H9 (cell line): ENCODE results near the gene LMX1B. TPM values are rescaled to one million over a fixed set of nuclear protein-coding genes. Genes with fewer than 3 reads are reported as not detected.
A peak's percentile ranks its signal among the peaks of the same experiment; 100 is the strongest.

Experiments used
- DNase-seq: peaks from one replicate; pipeline ENCODE4 v3.0.0-alpha.2; 2017
- H2AFZ ChIP-seq: one replicate; pipeline ENCODE4 v1.6.1; 2013; ENCODE audit warnings: mild to moderate bottlenecking, low read length, control low read depth, moderate library complexity
- H2AK5ac ChIP-seq: 2 replicates; pipeline ENCODE4 v1.6.1; 2013; ENCODE audit warnings: low read length, control low read depth, mixed read lengths; ENCODE audit not compliant: insufficient read length
- H2BK120ac ChIP-seq: one replicate; pipeline ENCODE4 v1.6.1; 2013; ENCODE audit warnings: low read depth, mild to moderate bottlenecking, low read length, control low read depth, inconsistent platforms; ENCODE audit not compliant: poor library complexity, severe bottlenecking
- H2BK12ac ChIP-seq: 2 replicates; pipeline ENCODE4 v1.6.1; 2013; ENCODE audit warnings: low read length, control low read depth, mixed read lengths, low read depth; ENCODE audit not compliant: insufficient read length
- H2BK15ac ChIP-seq: 2 replicates; pipeline ENCODE4 v1.6.1; 2013; ENCODE audit warnings: low read depth, low read length, control low read depth
- H2BK20ac ChIP-seq: one replicate; pipeline ENCODE4 v1.6.1; 2013; ENCODE audit warnings: low read depth, mild to moderate bottlenecking, low read length, control low read depth, inconsistent platforms; ENCODE audit not compliant: poor library complexity, severe bottlenecking
- H2BK5ac ChIP-seq: 2 replicates; pipeline ENCODE4 v1.6.1; 2013; ENCODE audit warnings: low read length, control low read depth, mixed read lengths; ENCODE audit not compliant: insufficient read length
- H3K14ac ChIP-seq: 2 replicates; pipeline ENCODE4 v1.6.1; 2013; ENCODE audit warnings: low read length, control low read depth; ENCODE audit not compliant: insufficient read depth
- H3K18ac ChIP-seq: 2 replicates; pipeline ENCODE4 v1.6.1; 2013; ENCODE audit warnings: low read depth, mild to moderate bottlenecking, mixed read lengths, low read length, control low read depth; ENCODE audit not compliant: insufficient read length
- H3K23ac ChIP-seq: 2 replicates; pipeline ENCODE4 v1.6.1; 2013; ENCODE audit warnings: low read length, control low read depth, mixed read lengths, low read depth; ENCODE audit not compliant: insufficient read length
- H3K23me2 ChIP-seq: 2 replicates; pipeline ENCODE4 v1.6.1; 2013; ENCODE audit warnings: low read depth, mild to moderate bottlenecking, mixed read lengths, low read length, control low read depth; ENCODE audit not compliant: insufficient read length, poor library complexity, severe bottlenecking
- H3K27ac ChIP-seq: 2 replicates; pipeline ENCODE4 v1.5.1; 2013; ENCODE audit warnings: low read length, control low read depth, mixed read lengths, low read depth; ENCODE audit not compliant: insufficient read length
- H3K27me3 ChIP-seq: 2 replicates; pipeline ENCODE4 v1.6.1; 2013; ENCODE audit warnings: low read length, control low read depth, inconsistent platforms; ENCODE audit not compliant: insufficient read depth
- H3K4ac ChIP-seq: 2 replicates; pipeline ENCODE4 v1.6.1; 2013; ENCODE audit warnings: low read depth, mild to moderate bottlenecking, control low read depth, inconsistent platforms, low read length, moderate library complexity
- H3K4me1 ChIP-seq: 2 replicates; pipeline ENCODE4 v1.6.1; 2013; ENCODE audit warnings: low read length, control low read depth, inconsistent platforms; ENCODE audit not compliant: insufficient read depth
- H3K4me2 ChIP-seq: 2 replicates; pipeline ENCODE4 v1.6.1; 2013; ENCODE audit warnings: low read length, control low read depth, mixed read lengths; ENCODE audit not compliant: insufficient read length, insufficient read depth
- H3K56ac ChIP-seq: 2 replicates; pipeline ENCODE4 v1.6.1; 2013; ENCODE audit warnings: low read depth, mild to moderate bottlenecking, mixed read lengths, low read length, control low read depth; ENCODE audit not compliant: insufficient read length
- H3K79me1 ChIP-seq: 2 replicates; pipeline ENCODE4 v1.6.1; 2013; ENCODE audit warnings: low read depth, mild to moderate bottlenecking, moderate library complexity, low read length, control low read depth, inconsistent platforms; ENCODE audit not compliant: insufficient read depth, poor library complexity, severe bottlenecking
- H3K79me2 ChIP-seq: 2 replicates; pipeline ENCODE4 v1.6.1; 2013; ENCODE audit warnings: low read length, control low read depth, inconsistent platforms; ENCODE audit not compliant: insufficient read depth
- H3K9ac ChIP-seq: 2 replicates; pipeline ENCODE4 v1.6.1; 2013; ENCODE audit warnings: low read length, control low read depth, mixed read lengths; ENCODE audit not compliant: insufficient read length; ENCODE audit errors: extremely low read depth
- H3K9me3 ChIP-seq: one replicate; pipeline ENCODE4 v1.6.1; 2013; ENCODE audit warnings: low read depth, low read length, inconsistent platforms; ENCODE audit not compliant: control insufficient read depth
- H3T11ph ChIP-seq: one replicate; pipeline ENCODE4 v1.6.1; 2013; ENCODE audit warnings: mild to moderate bottlenecking, low read length, control low read depth, inconsistent platforms
- H4K20me1 ChIP-seq: one replicate; pipeline ENCODE4 v1.6.1; 2013; ENCODE audit not compliant: control insufficient read depth, insufficient read length, insufficient read depth
- H4K5ac ChIP-seq: 2 replicates; pipeline ENCODE4 v1.6.1; 2013; ENCODE audit warnings: low read depth, mild to moderate bottlenecking, mixed read lengths, low read length, control low read depth; ENCODE audit not compliant: insufficient read length
- H4K8ac ChIP-seq: replicated peaks from 2 replicates; pipeline ENCODE4 v1.6.1; 2013; ENCODE audit warnings: low read length, control low read depth, mixed read lengths, low read depth; ENCODE audit not compliant: insufficient read length
- H4K91ac ChIP-seq: 2 replicates; pipeline ENCODE4 v1.6.1; 2013; ENCODE audit warnings: low read depth, mild to moderate bottlenecking, moderate library complexity, mixed read lengths, low read length, control low read depth; ENCODE audit not compliant: insufficient read length
- H3K27ac Mint-ChIP-seq, 3 experiments: 2 replicates in 2 of 3; 3 replicates in 1 of 3; pipeline ENCODE4 v1.8.0; 2020 to 2021; ENCODE audit warnings: mixed read lengths in 3 of 3, mild to moderate bottlenecking in 1 of 3, moderate library complexity in 1 of 3
- H3K27me3 Mint-ChIP-seq: 2 replicates; pipeline ENCODE4 v1.8.0; 2021; ENCODE audit warnings: low read depth, mild to moderate bottlenecking, moderate library complexity, mixed read lengths
- H3K36me3 Mint-ChIP-seq, 3 experiments: 2 replicates in 2 of 3; 3 replicates in 1 of 3; pipeline ENCODE4 v1.8.0; 2020 to 2021; ENCODE audit warnings: low read depth in 3 of 3, mixed read lengths in 3 of 3; ENCODE audit not compliant: insufficient read depth in 1 of 3
- H3K4me1 Mint-ChIP-seq, 2 experiments: 2 replicates each; pipeline ENCODE4 v1.8.0; 2020; ENCODE audit warnings: mixed read lengths in 2 of 2
- H3K4me3 Mint-ChIP-seq, 2 experiments: 2 replicates in 1 of 2; 3 replicates in 1 of 2; pipeline ENCODE4 v1.8.0; 2020 to 2021; ENCODE audit warnings: mild to moderate bottlenecking in 2 of 2, mixed read lengths in 2 of 2, moderate library complexity in 1 of 2
- H3K9me3 Mint-ChIP-seq, 2 experiments: 2 replicates in 1 of 2; 3 replicates in 1 of 2; pipeline ENCODE4 v1.8.0; 2020; ENCODE audit warnings: mild to moderate bottlenecking in 2 of 2, mixed read lengths in 2 of 2, moderate library complexity in 1 of 2
- CTCF ChIP-seq: fragments of 200-600 bp; sonication (generic); conservative IDR thresholded peaks from 3 replicates; pipeline ENCODE4 v1.8.0; 2021; ENCODE audit warnings: antibody characterized with exemption, mild to moderate bottlenecking
- WGBS: extraction: QIAGEN DNeasy Blood & Tissue Kit; methylation state at CpG from one replicate; pipeline ENCODE4 v1.1.7; 2013; ENCODE audit warnings: missing lambda C conversion rate, low lambda C conversion rate, mixed read lengths; ENCODE audit not compliant: insufficient read length; ENCODE audit errors: extremely low coverage; 5-methylcytosine and 5-hydroxymethylcytosine counted together
- total RNA-seq: library from RNA; stranded (reverse); gene quantifications from 2 replicates; pipeline ENCODE4 v1.2.1, GENCODE V29; 2021

Gene LMX1B
- total RNA-seq, 1 experiment from 2014 or later = 0.85 TPM

DNA sequence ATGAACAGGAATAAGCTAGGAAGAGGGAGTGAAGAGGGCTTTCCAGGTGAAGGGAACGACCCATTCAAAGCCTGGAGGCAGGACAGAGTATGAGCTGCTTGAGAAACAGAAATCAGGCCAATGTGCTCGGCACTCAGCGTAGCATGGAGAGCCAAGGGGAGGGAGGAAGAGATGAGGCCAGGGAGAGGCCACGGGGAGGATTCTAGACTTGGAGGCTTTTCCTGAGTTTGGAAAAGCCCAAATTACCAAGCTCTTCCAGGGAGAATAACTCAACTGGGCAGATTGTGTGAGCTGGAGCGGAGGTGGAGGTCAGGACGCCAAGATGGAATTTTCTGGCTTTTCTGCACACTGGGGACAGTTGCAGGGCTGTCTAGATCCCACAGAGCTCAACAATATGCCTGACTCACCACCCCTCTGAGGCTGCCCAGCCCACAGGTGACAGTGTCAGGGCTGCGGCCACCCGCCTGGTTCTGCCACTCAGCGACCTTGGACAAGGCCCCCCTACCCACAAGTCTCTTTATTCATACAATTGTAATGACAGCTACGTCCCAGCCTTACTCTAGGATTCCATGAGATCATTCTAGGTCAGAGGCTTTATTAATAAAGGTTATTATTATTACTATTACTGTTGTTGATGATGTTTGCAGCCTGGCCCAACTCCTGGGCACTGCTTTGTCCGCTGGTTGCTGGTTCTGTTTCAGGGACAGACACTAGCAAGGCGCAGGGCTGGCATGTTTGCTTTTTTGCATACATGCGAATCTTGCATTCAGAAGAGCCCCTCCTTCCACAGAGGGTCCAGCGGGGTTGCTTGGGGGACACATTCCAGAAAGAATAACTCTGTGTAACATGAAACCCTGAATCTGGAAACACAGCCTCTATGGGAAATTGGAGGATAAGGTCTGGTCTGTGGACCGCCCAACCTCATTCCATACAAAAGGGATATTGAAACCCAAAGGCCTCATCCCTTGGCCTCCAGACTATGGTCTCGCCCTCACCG, 9.4 kb upstream of the LMX1B start:
- H3K4ac ChIP-seq = no peak overlapping the region
- DNase-seq = no peak
- H4K91ac ChIP-seq = no peak overlapping the region
- peak overlapping the region; percentile 39 for H2BK5ac ChIP-seq
- H3K27ac ChIP-seq = no peak overlapping the region
- Mint-ChIP-seq H3K4me1 (peaks cover 0 to 4% of the 10 kb centered on the region in 2 experiments; a peak in 2 of 4 replicates), H3K36me3 (no peaks in the 10 kb centered on the region; a peak in 1 of 7 replicates), H3K27me3 (peaks cover 95% of the 10 kb centered on the region), H3K9me3 (no peaks in the 10 kb centered on the region), H3K4me3 (no peak overlapping the region), H3K27ac (no peak overlapping the region)
- H2BK20ac ChIP-seq = no peak overlapping the region
- H3K79me1 ChIP-seq = no peaks in the 10 kb centered on the region
- H3T11ph ChIP-seq = no peak overlapping the region
- no peak overlapping the region for H2AFZ ChIP-seq
- H3K79me2 ChIP-seq = no peaks in the 10 kb centered on the region
- no peaks in the 10 kb centered on the region for H3K23me2 ChIP-seq
- H4K5ac ChIP-seq = no peak overlapping the region
- no peak overlapping the region; the same call in 1 of the 2 replicates for H3K14ac ChIP-seq
- H3K27me3 ChIP-seq = peaks cover 10% of the 10 kb centered on the region; the same call in 1 of the 2 replicates
- no peak overlapping the region for H2BK15ac ChIP-seq
- no peak overlapping the region for H3K56ac ChIP-seq
- no peak overlapping the region for H3K4me2 ChIP-seq
- no peaks in the 10 kb centered on the region for H3K4me1 ChIP-seq
- no peak overlapping the region for H2BK12ac ChIP-seq
- H4K8ac ChIP-seq = no peak overlapping the region
- H3K18ac ChIP-seq = no peak overlapping the region
- H3K23ac ChIP-seq = no peak overlapping the region
- no peak for TF ChIP-seq CTCF
- no peak overlapping the region for H2AK5ac ChIP-seq
- H2BK120ac ChIP-seq = no peak overlapping the region
- no CpG with 5 or more reads among the region's 17 CpGs for WGBS
- H3K9ac ChIP-seq = no peak overlapping the region
- H4K20me1 ChIP-seq = peaks cover 2% of the 10 kb centered on the region
- H3K9me3 ChIP-seq = no peaks in the 10 kb centered on the region
